K562 (cell line): ENCODE measurements around the gene ARID3C. TPM values are rescaled to one million over a fixed set of nuclear protein-coding genes. Genes with fewer than 3 reads are reported as not detected.

ENCODE experiments used
- ATAC-seq: fragments of 200-7000 bp; cut with Tn5 transposase; 3 replicates; pipeline ENCODE4 v1.9.1; 2020; ENCODE audit warnings: moderate library complexity
- BruUV-seq: library from RNA; stranded (reverse); fragments of 400-500 nt; replicated peaks from 2 replicates; lab custom pipeline; 2021; lab: Mats Ljungman, UMichigan
- CTCF ChIA-PET: fragments of 300-600 bp; formaldehyde crosslinking; extraction: SDS; loops from one replicate; lab custom pipeline; 2021; ENCODE audit warnings: low intra/inter-chr PET ratio; lab: Yijun Ruan, JAX
- POLR2A ChIA-PET: fragments of 300-600, 350-650 bp; sonication (Branson Sonifier 250); formaldehyde crosslinking; extraction: SDS; loops from one replicate; lab custom pipeline; 2021; ENCODE audit warnings: antibody characterized with exemption, inconsistent platforms; lab: Yijun Ruan, JAX
- DNase-seq, 4 experiments: peaks; one replicate each; pipeline versions ENCODE4 v3.0.0 to v3.0.0-alpha.2; 2011 to 2018; ENCODE audit warnings: low spot score in 3 of 4, mixed read lengths in 3 of 4; ENCODE audit errors: extremely low read depth in 1 of 4
- FAIRE-seq: peaks from 2 replicates; lab custom pipeline; 2011; peaks lifted over from hg19 to GRCh38; lab: Jason Lieb, UNC
- H2AFZ ChIP-seq: 2 replicates; pipeline ENCODE4 v1.6.0; 2011; ENCODE audit warnings: low read depth, low read length, control low read depth, inconsistent platforms
- H3K27ac ChIP-seq: fragments of 200-600 bp; 3 replicates; pipeline ENCODE4 v1.8.0; 2011; ENCODE audit warnings: low read depth, mild to moderate bottlenecking, control low read depth, inconsistent platforms, low read length, moderate library complexity, mixed read lengths; ENCODE audit errors: extremely low read depth
- H3K27me3 ChIP-seq, 2 experiments: fragments of 300-600 bp in 1 of 2; 2 replicates in 1 of 2; 3 replicates in 1 of 2; pipeline versions ENCODE4 v1.6.0 to v1.8.0; 2011; ENCODE audit warnings: inconsistent platforms in 2 of 2, low read length in 2 of 2, mild to moderate bottlenecking in 1 of 2, mixed read lengths in 1 of 2, moderate library complexity in 1 of 2; ENCODE audit not compliant: control insufficient read depth in 2 of 2, insufficient read depth in 2 of 2
- H3K36me3 ChIP-seq: fragments of 300-600 bp; 3 replicates; pipeline ENCODE4 v1.8.0; 2011; ENCODE audit warnings: mild to moderate bottlenecking, low read length, inconsistent platforms; ENCODE audit not compliant: control insufficient read depth, insufficient read depth
- H3K4me1 ChIP-seq, 2 experiments: fragments of 200-600 bp in 1 of 2; replicated peaks in 1 of 2; 2 replicates in 1 of 2; 3 replicates in 1 of 2; pipeline versions ENCODE4 v1.5.1 to v1.8.0; 2011; ENCODE audit warnings: inconsistent platforms in 2 of 2, low read length in 2 of 2, mild to moderate bottlenecking in 1 of 2, mixed read lengths in 1 of 2, moderate library complexity in 1 of 2; ENCODE audit not compliant: control insufficient read depth in 2 of 2, insufficient read depth in 2 of 2
- H3K4me2 ChIP-seq: 2 replicates; pipeline ENCODE4 v1.6.1; 2011; ENCODE audit warnings: low read length, control low read depth, inconsistent platforms, mixed read lengths; ENCODE audit not compliant: insufficient read depth
- H3K4me3 ChIP-seq: fragments of 200-600 bp; sonication (generic), shearing (Covaris generic); 2 replicates; pipeline ENCODE4 v1.5.1; 2016; ENCODE audit warnings: control low read depth, inconsistent platforms
- H3K79me2 ChIP-seq: fragments of 200-600 bp; 3 replicates; pipeline ENCODE4 v1.8.0; 2011; ENCODE audit warnings: low read length, inconsistent platforms; ENCODE audit not compliant: control insufficient read depth, insufficient read depth
- H3K9ac ChIP-seq, 2 experiments: 2 replicates each; pipeline versions ENCODE4 v1.6.0 to v1.6.1; 2011; ENCODE audit warnings: low read depth in 2 of 2, low read length in 2 of 2, control low read depth in 1 of 2, inconsistent platforms in 1 of 2, mild to moderate bottlenecking in 1 of 2, mixed read lengths in 1 of 2; ENCODE audit not compliant: insufficient read depth in 1 of 2
- H3K9me1 ChIP-seq: one replicate; pipeline ENCODE4 v1.6.0; 2011; ENCODE audit warnings: inconsistent platforms, mild to moderate bottlenecking, low read length, moderate library complexity; ENCODE audit not compliant: control insufficient read depth, insufficient read depth
- H3K9me3 ChIP-seq: replicated peaks from 2 replicates; pipeline ENCODE4 v1.5.1; 2011; ENCODE audit warnings: low read depth, low read length, inconsistent platforms; ENCODE audit not compliant: control insufficient read depth, insufficient read depth
- H4K20me1 ChIP-seq: replicated peaks from 2 replicates; pipeline ENCODE4 v1.6.1; 2011; ENCODE audit warnings: low read length, inconsistent platforms, mixed read lengths; ENCODE audit not compliant: control insufficient read depth, insufficient read depth
- POLR2G ChIP-seq: fragments of 200-400 bp; formaldehyde crosslinking; IDR thresholded peaks from 2 replicates; pipeline ENCODE4 v1.6.1; 2017; ENCODE audit warnings: low read depth, mild to moderate bottlenecking, antibody characterized with exemption, low read length, moderate library complexity
- RHOXF2B ChIP-seq: fragments of 250-450 bp; sonication (Bioruptor Pico); conservative IDR thresholded peaks from 2 replicates; pipeline ENCODE4 v1.5.1; 2021
- ZNF561 ChIP-seq: fragments of 450-650 bp; formaldehyde crosslinking; conservative IDR thresholded peaks from 2 replicates; pipeline ENCODE4 v1.4.0; 2020; ENCODE audit warnings: mild to moderate bottlenecking, moderate library complexity
- WGBS: fragments of 100-300 bp; shearing (Covaris generic); methylation state at CpG from one replicate; pipeline ENCODE4 v1.1.6; 2016; ENCODE audit warnings: low coverage, mixed read lengths; ENCODE audit not compliant: insufficient coverage; ENCODE audit errors: missing lambda C conversion rate; 5-methylcytosine and 5-hydroxymethylcytosine counted together
- in situ Hi-C: fragments of 300-500 bp; cut with MboI; formaldehyde crosslinking; loops from 4 replicates; pipeline ENCODE4 v1.15.0; 2018; ENCODE audit warnings: inconsistent platforms, mixed read lengths
- intact Hi-C: fragments of 100-400 bp; cut with micrococcal nuclease; formaldehyde crosslinking; loops from 2 replicates; pipeline ENCODE4 v1.14.2; 2022
- polyA plus RNA-seq, 8 experiments: library from polyadenylated mRNA; depleted of rRNA in 4 of 8; stranded (reverse) in 5 of 8; unstranded in 3 of 8; fragments of >200 nt; fragmentation: Nextera tagmentation in 2 of 8; fragmentation: Illumina TruSeq in 1 of 8; extraction: Ambion mirVana in 2 of 8; extraction: Trizol in 1 of 8; gene quantifications; 2 replicates each; pipeline versions ENCODE4 v1.2.1 to v1.2.3, GENCODE V29; 2011 to 2014; ENCODE audit warnings: inconsistent platforms in 1 of 8, missing spikeins in 1 of 8
- total RNA-seq, 7 experiments: library from RNA; depleted of rRNA in 6 of 7; stranded (reverse); fragments of >200 nt in 6 of 7; fragmentation: Illumina TruSeq in 2 of 7; extraction: Trizol in 2 of 7; gene quantifications; 2 replicates each; pipeline versions ENCODE4 v1.2.1 to v1.2.3, GENCODE V29; 2011 to 2021; ENCODE audit warnings: low replicate concordance in 1 of 7

ARID3C gene
- total and polyA plus RNA-seq, 9 of the 15 experiments (the other 6 are each of a cell fraction or from before 2014, with no cell fraction given): not detected

GRCh38 chr9:34654323-34655051, 25.6 kb upstream of the ARID3C start:
- BruUV-seq: no TSS peak
- Histone ChIP-seq H3K27ac (no peak overlapping the region), H3K9ac (no peak overlapping the region), H3K27me3 (no peaks in the 10 kb centered on the region), H2AFZ (no peak overlapping the region), H3K79me2 (no peaks in the 10 kb centered on the region), H3K9me1 (no peaks in the 10 kb centered on the region), H3K4me2 (no peak overlapping the region), H4K20me1 (no peaks in the 10 kb centered on the region), H3K9me3 (no peaks in the 10 kb centered on the region), H3K4me1 (peaks cover 28 to 45% of the 10 kb centered on the region in 2 experiments), H3K4me3 (no peak overlapping the region), H3K36me3 (peaks cover 12% of the 10 kb centered on the region; the same call in 2 of the 3 replicates)
- ATAC-seq (no peak), DNase-seq (no peak), FAIRE-seq (no peak)
- ChIA-PET CTCF (no interaction called here), POLR2A (interaction anchor here (0.6 to 1.0 kb wide), 2 partner anchors 18 to 164 kb away, joined by 3 to 4 read pairs; no protein-coding TSS in a partner anchor)
- in situ Hi-C loops: no loop called here
- 60% methylated on average over 4 of the region's 11 CpGs for WGBS
- intact Hi-C loops: no loop called here
- peak; percentile 38; the same call in 1 of the 2 replicates for TF ChIP-seq POLR2G
- TF ChIP-seq ZNF561 (CRISPR knock-in tag): no peak
- TF ChIP-seq RHOXF2B: no peak
